ENCODE measurements around the gene KIAA0040.
A peak's percentile ranks its signal among the peaks of the same experiment; 100 is the strongest.

The KIAA0040 gene

DNA sequence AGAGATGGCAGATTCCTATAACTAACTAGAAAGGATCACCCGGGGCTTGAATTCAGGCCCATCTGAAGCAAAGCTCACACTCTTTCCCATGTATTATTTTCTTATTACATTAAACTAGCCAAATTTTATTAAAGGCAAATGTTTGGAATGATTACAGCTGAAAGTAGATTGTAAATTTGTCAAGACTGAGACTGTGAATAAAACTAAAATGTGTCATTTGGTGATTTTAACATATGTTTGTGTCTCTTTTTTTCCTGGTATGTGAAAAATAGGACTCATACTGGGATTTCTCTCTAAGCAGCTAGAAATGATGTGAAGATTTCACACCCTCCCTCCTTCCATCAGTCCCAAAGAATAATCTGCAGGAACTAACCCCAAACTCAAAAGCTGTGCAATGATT lies 19.1 kb upstream of the KIAA0040 start:
- peak overlapping the region; percentile 10 for H3K4me2 ChIP-seq
- H3K4me3 ChIP-seq (IDR thresholded peaks at IDR 0.05; ENCODE audit: insufficient read depth, low read depth, low read length), result no peak overlapping the region
- H2AFZ ChIP-seq (ENCODE audit: low read depth), result no peak overlapping the region
- peaks cover 65% of the 10 kb centered on the region for H3K4me1 ChIP-seq (ENCODE audit: low read depth, poor library complexity, severe bottlenecking)
- no peak overlapping the region for H3K27ac ChIP-seq
- no peaks in the 10 kb centered on the region for H3K36me3 ChIP-seq (ENCODE audit: insufficient read depth)
- TF ChIP-seq, protein P1, sequence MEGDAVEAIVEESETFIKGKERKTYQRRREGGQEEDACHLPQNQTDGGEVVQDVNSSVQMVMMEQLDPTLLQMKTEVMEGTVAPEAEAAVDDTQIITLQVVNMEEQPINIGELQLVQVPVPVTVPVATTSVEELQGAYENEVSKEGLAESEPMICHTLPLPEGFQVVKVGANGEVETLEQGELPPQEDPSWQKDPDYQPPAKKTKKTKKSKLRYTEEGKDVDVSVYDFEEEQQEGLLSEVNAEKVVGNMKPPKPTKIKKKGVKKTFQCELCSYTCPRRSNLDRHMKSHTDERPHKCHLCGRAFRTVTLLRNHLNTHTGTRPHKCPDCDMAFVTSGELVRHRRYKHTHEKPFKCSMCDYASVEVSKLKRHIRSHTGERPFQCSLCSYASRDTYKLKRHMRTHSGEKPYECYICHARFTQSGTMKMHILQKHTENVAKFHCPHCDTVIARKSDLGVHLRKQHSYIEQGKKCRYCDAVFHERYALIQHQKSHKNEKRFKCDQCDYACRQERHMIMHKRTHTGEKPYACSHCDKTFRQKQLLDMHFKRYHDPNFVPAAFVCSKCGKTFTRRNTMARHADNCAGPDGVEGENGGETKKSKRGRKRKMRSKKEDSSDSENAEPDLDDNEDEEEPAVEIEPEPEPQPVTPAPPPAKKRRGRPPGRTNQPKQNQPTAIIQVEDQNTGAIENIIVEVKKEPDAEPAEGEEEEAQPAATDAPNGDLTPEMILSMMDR (conservative IDR thresholded peaks at IDR 0.05; ENCODE audit: low read depth, low read length), result no peak
- H3K9ac ChIP-seq, result no peak overlapping the region
- no peaks in the 10 kb centered on the region for H3K27me3 ChIP-seq (ENCODE audit: insufficient read depth, low read depth)
- H4K20me1 ChIP-seq (ENCODE audit: insufficient read depth), result no peaks in the 10 kb centered on the region
- no peaks in the 10 kb centered on the region for H3K79me2 ChIP-seq (ENCODE audit: insufficient read depth, low read depth)

DNA sequence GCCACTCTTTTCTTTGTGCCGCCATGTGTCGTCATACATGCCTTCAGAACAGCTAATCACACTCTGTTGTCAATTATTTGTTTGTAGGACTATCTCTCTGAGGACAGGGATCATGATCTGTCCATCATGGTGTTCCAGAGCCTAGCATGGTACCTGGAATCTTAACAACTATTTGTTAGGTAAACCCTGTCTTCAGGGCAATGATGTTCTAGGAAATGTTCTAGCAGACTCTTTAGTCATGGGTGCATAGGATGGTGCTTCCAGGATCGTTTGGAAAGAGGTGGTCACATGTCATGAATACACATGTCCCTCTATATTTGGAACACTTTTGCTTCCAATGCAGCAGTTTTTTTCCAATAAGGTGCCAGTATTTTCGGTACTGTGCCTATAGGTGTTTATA lies 18.2 kb upstream of the KIAA0040 start:
- H3K4me2 ChIP-seq, result peak overlapping the region; percentile 85; the same call in 1 of the 2 replicates
- no peaks in the 10 kb centered on the region for H3K79me2 ChIP-seq (ENCODE audit: insufficient read depth, low read depth)
- TF ChIP-seq, protein P1 (conservative IDR thresholded peaks at IDR 0.05; ENCODE audit: low read depth, low read length), result no peak

DNA sequence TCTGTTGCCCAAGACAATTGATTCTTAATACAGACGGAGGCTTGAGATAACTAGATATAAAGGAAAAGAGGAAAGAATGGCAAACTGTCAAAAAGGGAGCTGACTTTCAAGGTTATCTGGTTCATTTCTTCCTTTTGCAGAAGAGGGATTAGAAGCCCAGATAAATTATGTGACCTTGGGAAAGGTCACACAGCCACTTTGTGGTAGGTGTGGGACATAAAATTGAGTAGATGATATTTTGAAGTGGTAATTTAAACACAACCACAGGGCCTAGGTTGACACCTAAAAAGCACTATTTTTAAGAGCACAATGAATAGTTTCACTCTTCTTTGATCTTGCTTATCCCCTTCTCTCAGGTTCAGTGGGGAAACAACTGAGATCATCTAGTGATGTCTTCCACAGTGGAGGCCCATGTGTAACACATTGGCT lies 16.9 kb upstream of the KIAA0040 start:
- no peak overlapping the region for H3K4me3 ChIP-seq (IDR thresholded peaks at IDR 0.05; ENCODE audit: insufficient read depth, low read depth, low read length)
- peak overlapping the region; percentile 50; the same call in 1 of the 2 replicates for H3K9ac ChIP-seq
- peak overlapping the region; percentile 91 for H3K27ac ChIP-seq

More for the DNA sequence above, 18.2 kb upstream of the KIAA0040 start:
- Histone ChIP-seq H3K9ac (no peak overlapping the region), H3K36me3 (ENCODE audit: insufficient read depth) (no peaks in the 10 kb centered on the region), H3K4me3 (IDR thresholded peaks at IDR 0.05; ENCODE audit: insufficient read depth, low read depth, low read length) (no peak overlapping the region), H3K4me1 (ENCODE audit: low read depth, poor library complexity, severe bottlenecking) (peaks cover 71% of the 10 kb centered on the region), H3K27ac (peak overlapping the region; percentile 91; the same call in 1 of the 2 replicates), H3K27me3 (ENCODE audit: insufficient read depth, low read depth) (no peaks in the 10 kb centered on the region), H2AFZ (ENCODE audit: low read depth) (no peak overlapping the region), H4K20me1 (ENCODE audit: insufficient read depth) (no peaks in the 10 kb centered on the region)

DNA sequence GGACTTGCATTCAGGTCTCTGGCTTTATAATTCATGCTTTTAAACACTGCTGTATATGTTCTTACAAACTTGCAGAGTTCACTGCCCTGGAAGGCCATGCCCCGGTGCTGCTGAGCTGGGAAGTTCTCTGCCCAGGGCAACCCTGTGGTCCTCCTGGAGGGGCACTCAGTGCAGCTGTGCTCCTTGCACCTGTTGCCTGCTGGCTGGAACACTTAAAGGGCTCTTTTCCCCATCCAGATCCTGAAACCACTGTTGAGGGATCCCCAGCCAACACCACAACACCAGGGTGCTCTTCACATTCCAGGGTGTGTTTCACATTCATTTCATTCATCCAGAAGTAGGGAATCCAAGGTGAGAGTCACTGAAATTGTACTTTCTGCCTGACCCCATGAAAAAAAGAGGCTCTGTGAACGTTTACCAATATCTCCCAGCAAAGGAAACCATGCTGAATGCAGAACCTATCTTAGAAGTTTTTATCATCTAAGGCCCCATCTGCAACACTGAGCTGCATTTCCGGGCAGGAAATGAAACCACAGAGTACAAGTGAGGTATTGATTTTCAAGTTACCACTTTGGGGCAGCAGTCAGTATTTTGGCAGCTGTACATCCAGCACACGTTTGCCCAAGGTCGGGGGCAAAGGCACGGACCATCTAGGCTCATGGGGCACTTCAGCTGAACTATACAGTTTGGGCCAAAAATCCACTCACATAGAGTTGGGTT lies 16.4 kb upstream of the KIAA0040 start:
- Histone ChIP-seq H4K20me1 (ENCODE audit: insufficient read depth) (no peaks in the 10 kb centered on the region), H3K4me1 (ENCODE audit: low read depth, poor library complexity, severe bottlenecking) (peaks cover 71% of the 10 kb centered on the region), H3K4me2 (peak overlapping the region; percentile 85), H3K79me2 (ENCODE audit: insufficient read depth, low read depth) (no peaks in the 10 kb centered on the region), H3K9ac (peak overlapping the region; percentile 50), H2AFZ (ENCODE audit: low read depth) (peak overlapping the region; percentile 53), H3K27ac (peak overlapping the region; percentile 91), H3K27me3 (ENCODE audit: insufficient read depth, low read depth) (no peaks in the 10 kb centered on the region), H3K4me3 (IDR thresholded peaks at IDR 0.05; ENCODE audit: insufficient read depth, low read depth, low read length) (no peak overlapping the region), H3K36me3 (ENCODE audit: insufficient read depth) (no peaks in the 10 kb centered on the region)
- TF ChIP-seq, protein P1 (conservative IDR thresholded peaks at IDR 0.05; ENCODE audit: low read depth, low read length), result peak; percentile 26; the same call in 1 of the 2 replicates

More for the DNA sequence above, 16.9 kb upstream of the KIAA0040 start:
- no peaks in the 10 kb centered on the region for H4K20me1 ChIP-seq (ENCODE audit: insufficient read depth)
- H3K79me2 ChIP-seq (ENCODE audit: insufficient read depth, low read depth), result no peaks in the 10 kb centered on the region
- peak overlapping the region; percentile 85 for H3K4me2 ChIP-seq
- H3K27me3 ChIP-seq (ENCODE audit: insufficient read depth, low read depth), result no peaks in the 10 kb centered on the region
- TF ChIP-seq, protein P1 (conservative IDR thresholded peaks at IDR 0.05; ENCODE audit: low read depth, low read length), result no peak; the same call in 1 of the 2 replicates
- H3K36me3 ChIP-seq (ENCODE audit: insufficient read depth), result no peaks in the 10 kb centered on the region
- peak overlapping the region; percentile 53; the same call in 1 of the 2 replicates for H2AFZ ChIP-seq (ENCODE audit: low read depth)
- peaks cover 71% of the 10 kb centered on the region for H3K4me1 ChIP-seq (ENCODE audit: low read depth, poor library complexity, severe bottlenecking)

Data from KMS-11 (cell line).